KMS-11 (cell line): Measurements from ENCODE around the gene KIF26B.
"Not testable (repeated sequence)": the region's sequence is repeated elsewhere in the genome, so short reads cannot be mapped to it uniquely, and the experiment has no call there.

ENCODE experiments used
- H2AFZ ChIP-seq: fragments of 200-600 bp; sonication (generic); 2 replicates; pipeline ENCODE4 v1.6.1; 2016; ENCODE audit warnings: antibody characterized with exemption, mixed run types, low read depth
- H3K27ac ChIP-seq: fragments of 200-600 bp; sonication (generic); 2 replicates; pipeline ENCODE4 v1.6.1; 2016; ENCODE audit warnings: mild to moderate bottlenecking, mixed run types
- H3K27me3 ChIP-seq: fragments of 200-600 bp; sonication (generic); 2 replicates; pipeline ENCODE4 v1.6.1; 2017; ENCODE audit warnings: mild to moderate bottlenecking, low read depth, mixed run types, moderate library complexity; ENCODE audit not compliant: insufficient read depth
- H3K36me3 ChIP-seq: fragments of 200-600 bp; sonication (generic); 2 replicates; pipeline ENCODE4 v1.6.1; 2017; ENCODE audit warnings: mild to moderate bottlenecking, mixed run types; ENCODE audit not compliant: insufficient read depth
- H3K4me1 ChIP-seq: fragments of 200-600 bp; sonication (generic); 2 replicates; pipeline ENCODE4 v1.6.1; 2016; ENCODE audit warnings: mild to moderate bottlenecking, low read depth, mixed run types; ENCODE audit not compliant: poor library complexity, severe bottlenecking
- H3K4me2 ChIP-seq: fragments of 200-600 bp; sonication (generic); 2 replicates; pipeline ENCODE4 v1.7.0; 2016; ENCODE audit warnings: mild to moderate bottlenecking, mixed run types
- H3K4me3 ChIP-seq: fragments of 200-600 bp; sonication (generic); IDR thresholded peaks from 2 replicates; pipeline ENCODE4 v1.6.1; 2017; ENCODE audit warnings: low read depth, low read length, mixed read lengths; ENCODE audit not compliant: insufficient read depth
- H3K79me2 ChIP-seq: fragments of 200-600 bp; sonication (generic); 2 replicates; pipeline ENCODE4 v1.6.1; 2016; ENCODE audit warnings: low read depth, mixed run types; ENCODE audit not compliant: insufficient read depth
- H3K9ac ChIP-seq: fragments of 200-600 bp; sonication (generic); 2 replicates; pipeline ENCODE4 v1.6.1; 2016; ENCODE audit warnings: mild to moderate bottlenecking, mixed run types
- H4K20me1 ChIP-seq: fragments of 200-600 bp; sonication (generic); 2 replicates; pipeline ENCODE4 v1.6.1; 2016; ENCODE audit warnings: mild to moderate bottlenecking, mixed run types; ENCODE audit not compliant: insufficient read depth
- CTCF ChIP-seq: fragments of 200-600 bp; sonication (generic); conservative IDR thresholded peaks from 2 replicates; pipeline ENCODE4 v1.6.1; 2017; ENCODE audit warnings: low read depth, mild to moderate bottlenecking, antibody characterized with exemption, low read length, moderate library complexity, mixed read lengths

KIF26B gene

DNA sequence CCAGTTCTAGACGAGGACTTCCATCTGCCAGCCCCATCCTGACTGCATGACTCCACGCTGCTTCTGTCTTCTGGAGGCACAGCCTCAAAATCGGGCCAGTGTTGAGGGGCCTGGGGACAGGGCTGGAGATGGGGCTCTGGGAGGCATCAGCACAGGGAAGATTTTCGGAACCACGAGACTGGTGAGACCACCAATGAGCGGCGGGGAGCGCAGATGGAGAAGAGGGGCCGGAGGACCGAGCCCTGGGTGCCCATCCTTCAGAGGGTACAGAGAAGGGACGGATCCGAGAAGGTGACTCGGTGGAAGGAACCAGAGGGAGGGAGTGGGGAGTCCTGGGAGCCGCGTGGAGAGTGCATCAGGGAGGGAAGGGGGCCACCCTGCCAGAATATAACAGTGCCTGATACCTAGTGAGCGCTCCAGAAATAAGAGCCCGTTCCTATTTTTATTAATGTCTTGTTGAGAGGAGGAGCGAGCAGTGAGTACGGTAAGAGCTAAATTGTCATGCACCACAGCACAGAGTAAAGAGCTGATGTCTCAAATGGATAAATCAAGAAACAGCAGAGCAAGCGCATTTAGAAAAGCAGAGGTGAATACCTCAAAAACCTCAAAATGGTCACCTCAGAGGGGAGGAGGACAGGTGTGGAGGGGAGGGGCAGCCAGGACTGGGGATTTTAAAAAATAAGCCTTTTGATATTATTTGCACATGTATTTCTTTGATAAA lies 26.2 kb upstream of the KIF26B start:
- no peaks in the 10 kb centered on the region for H4K20me1 ChIP-seq
- no peaks in the 10 kb centered on the region for H3K79me2 ChIP-seq
- H3K4me2 ChIP-seq, result no peak overlapping the region; the same call in 1 of the 2 replicates
- H3K9ac ChIP-seq, result no peak overlapping the region
- no peak overlapping the region for H3K4me3 ChIP-seq
- no peak overlapping the region for H3K27ac ChIP-seq
- no peak overlapping the region for H2AFZ ChIP-seq
- H3K36me3 ChIP-seq, result no peaks in the 10 kb centered on the region
- no peak for TF ChIP-seq CTCF
- H3K27me3 ChIP-seq, result no peaks in the 10 kb centered on the region
- peaks cover 16% of the 10 kb centered on the region for H3K4me1 ChIP-seq

DNA sequence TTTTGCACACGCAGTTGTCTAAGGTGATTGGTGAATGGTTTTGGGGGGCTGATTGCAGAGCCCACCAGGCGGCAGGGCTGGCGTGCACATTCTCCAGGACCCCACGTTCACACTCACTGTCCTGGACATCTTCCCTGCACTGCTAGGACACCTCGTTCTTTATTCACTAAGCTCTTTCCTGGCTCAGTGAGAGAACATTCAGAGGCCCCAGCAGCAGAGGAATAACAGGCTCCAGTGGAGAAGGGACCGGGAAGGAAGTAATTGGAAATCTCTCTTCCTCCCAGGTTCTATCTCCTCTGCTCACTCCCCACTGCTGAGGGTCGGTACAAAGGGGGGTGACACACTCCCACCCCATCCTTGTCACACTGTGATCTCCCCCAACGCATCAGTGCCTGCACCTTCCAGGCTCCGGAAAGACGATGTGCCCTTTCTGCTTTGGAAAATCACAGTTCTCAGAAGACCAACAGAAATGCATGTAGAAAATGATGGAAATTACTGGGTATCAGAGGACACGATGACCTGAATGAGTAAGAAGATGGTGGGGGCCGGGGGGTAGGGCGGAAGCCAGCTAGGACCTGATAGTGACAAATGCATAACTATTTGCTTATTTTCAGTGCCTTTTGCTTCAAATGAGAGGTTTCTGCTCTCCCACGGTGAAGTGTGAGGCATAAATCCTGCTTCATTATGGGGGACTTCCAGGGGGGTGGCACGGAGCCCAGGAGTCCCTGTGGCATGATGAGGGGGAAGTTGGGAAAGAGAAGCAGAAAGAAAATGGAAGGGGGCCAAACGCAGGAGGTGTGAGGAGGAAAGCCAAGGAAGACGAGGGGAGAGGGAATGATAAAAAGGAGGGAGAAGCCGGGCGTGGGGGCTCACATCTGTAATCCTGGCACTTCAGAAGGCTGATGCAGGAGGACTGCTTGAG lies 25.2 kb upstream of the KIF26B start:
- Histone ChIP-seq H3K36me3 (no peaks in the 10 kb centered on the region), H2AFZ (no peak overlapping the region), H4K20me1 (no peaks in the 10 kb centered on the region), H3K27ac (no peak overlapping the region), H3K9ac (no peak overlapping the region), H3K79me2 (no peaks in the 10 kb centered on the region), H3K27me3 (no peaks in the 10 kb centered on the region), H3K4me3 (no peak overlapping the region), H3K4me2 (no peak overlapping the region), H3K4me1 (peaks cover 9% of the 10 kb centered on the region)
- no peak for TF ChIP-seq CTCF

DNA sequence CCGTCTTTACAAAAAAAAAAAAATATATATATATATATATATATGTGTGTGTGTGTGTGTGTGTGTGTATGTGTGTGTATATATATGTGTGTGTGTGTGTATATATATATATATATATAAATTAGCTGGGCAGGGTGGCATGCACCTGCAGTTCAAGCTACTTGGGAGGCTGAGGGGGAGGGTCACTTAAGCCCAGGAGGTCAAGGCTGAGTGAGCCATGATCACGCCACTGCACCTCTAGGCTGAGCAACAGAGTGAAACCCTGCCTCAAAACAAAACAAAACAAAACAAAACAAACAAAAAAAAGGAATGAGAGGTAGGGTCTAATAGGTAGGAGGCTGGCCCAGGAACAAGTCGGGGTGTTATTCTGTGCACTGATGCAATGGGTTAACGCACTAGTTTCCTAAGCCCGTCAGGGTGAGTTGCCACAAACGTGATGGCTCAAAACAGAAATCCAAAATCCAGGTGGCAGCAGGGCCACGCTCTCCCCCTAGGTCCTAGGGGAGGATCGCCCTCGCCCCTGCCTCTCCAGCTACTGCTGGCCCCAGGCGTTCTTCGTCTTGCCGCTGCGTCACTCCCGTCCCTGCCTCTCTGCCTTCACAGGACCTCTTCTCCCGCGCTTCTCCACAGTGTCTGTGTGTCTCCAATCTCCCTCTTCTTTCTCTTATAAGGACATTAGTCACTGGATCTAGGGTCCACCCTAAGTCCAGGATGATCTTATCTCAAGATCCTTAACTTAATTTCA lies 24.3 kb upstream of the KIF26B start:
- not testable (repeated sequence) for H3K4me1 ChIP-seq, H4K20me1 ChIP-seq, H2AFZ ChIP-seq, H3K27me3 ChIP-seq, H3K4me3 ChIP-seq, H3K79me2 ChIP-seq, H3K9ac ChIP-seq, H3K36me3 ChIP-seq, H3K4me2 ChIP-seq, H3K27ac ChIP-seq

DNA sequence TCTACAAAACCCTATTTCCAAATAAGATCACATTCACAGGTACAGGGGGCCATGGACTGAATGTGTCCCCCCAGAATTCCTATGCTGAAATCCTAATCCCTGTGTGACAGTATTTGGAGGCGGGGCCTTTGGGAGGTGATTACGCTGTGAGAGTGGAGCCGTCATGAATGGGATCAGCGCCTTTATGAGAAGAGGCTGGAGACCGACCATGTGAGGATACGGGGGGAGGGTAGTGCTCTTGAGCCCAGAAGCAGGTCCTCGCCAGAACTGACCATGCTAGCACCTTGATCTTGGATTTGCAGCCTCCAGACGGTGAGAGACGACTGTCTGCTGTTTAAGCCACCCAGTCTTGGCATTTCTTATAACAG lies 23.8 kb upstream of the KIF26B start:
- Histone ChIP-seq H3K27ac (no peak overlapping the region), H3K36me3 (no peaks in the 10 kb centered on the region), H4K20me1 (no peaks in the 10 kb centered on the region), H3K4me3 (no peak overlapping the region), H3K79me2 (no peaks in the 10 kb centered on the region), H3K27me3 (no peaks in the 10 kb centered on the region), H3K4me2 (no peak overlapping the region), H3K4me1 (peaks cover 9% of the 10 kb centered on the region), H3K9ac (no peak overlapping the region), H2AFZ (no peak overlapping the region)
- TF ChIP-seq CTCF, result no peak
